DND-41 (cell line): ENCODE data around the gene ABCB11.

ENCODE experiments used
- ATAC-seq: fragments of 200-7000 bp; cut with Tn5 transposase; 3 replicates; pipeline ENCODE4 v1.9.1; 2021; ENCODE audit warnings: low read depth; ENCODE audit not compliant: insufficient read depth
- DNase-seq: peaks from one replicate; pipeline ENCODE4 v3.0.0-alpha.2; 2020
- H2AFZ ChIP-seq: 2 replicates; pipeline ENCODE4 v1.6.0; 2012; ENCODE audit warnings: low read depth, low read length
- H3K27ac ChIP-seq: 2 replicates; pipeline ENCODE4 v1.5.1; 2012; ENCODE audit warnings: low read length, inconsistent platforms
- H3K27me3 ChIP-seq: fragments of 200-600 bp; sonication (generic); 2 replicates; pipeline ENCODE4 v1.6.0; 2012; ENCODE audit warnings: low read length, mild to moderate bottlenecking, inconsistent platforms; ENCODE audit not compliant: insufficient read depth, poor library complexity
- H3K36me3 ChIP-seq: 2 replicates; pipeline ENCODE4 v1.5.1; 2012; ENCODE audit warnings: low read length, inconsistent platforms; ENCODE audit not compliant: insufficient read depth
- H3K4me1 ChIP-seq: 2 replicates; pipeline ENCODE4 v1.5.1; 2012; ENCODE audit warnings: mild to moderate bottlenecking, low read length; ENCODE audit not compliant: insufficient read depth
- H3K4me2 ChIP-seq: 2 replicates; pipeline ENCODE4 v1.6.0; 2012; ENCODE audit warnings: mild to moderate bottlenecking, moderate library complexity, low read length, inconsistent platforms; ENCODE audit not compliant: insufficient read depth
- H3K4me3 ChIP-seq, 2 experiments: fragments of 200-600 bp in 1 of 2; shearing (Covaris generic) in 1 of 2; 2 replicates each; pipeline ENCODE4 v1.5.1; 2012 to 2016; ENCODE audit warnings: inconsistent platforms in 2 of 2, low read length in 2 of 2, mild to moderate bottlenecking in 2 of 2, low read depth in 1 of 2, moderate library complexity in 1 of 2
- H3K79me2 ChIP-seq: 2 replicates; pipeline ENCODE4 v1.6.0; 2012; ENCODE audit warnings: low read length, inconsistent platforms; ENCODE audit not compliant: insufficient read depth
- H3K9ac ChIP-seq: 2 replicates; pipeline ENCODE4 v1.6.0; 2012; ENCODE audit warnings: low read depth, mild to moderate bottlenecking, inconsistent platforms, low read length, moderate library complexity
- H3K9me3 ChIP-seq: 2 replicates; pipeline ENCODE4 v1.5.1; 2012; ENCODE audit warnings: low read length, moderate library complexity, mild to moderate bottlenecking, inconsistent platforms; ENCODE audit not compliant: insufficient read depth, severe bottlenecking
- H4K20me1 ChIP-seq: 2 replicates; pipeline ENCODE4 v1.6.0; 2012; ENCODE audit warnings: low read length; ENCODE audit not compliant: insufficient read depth
- EZH2 ChIP-seq: IDR thresholded peaks from 3 replicates; pipeline ENCODE4 v1.6.1; 2012; ENCODE audit warnings: borderline replicate concordance, low read depth, mild to moderate bottlenecking, moderate library complexity, low read length, inconsistent platforms; ENCODE audit not compliant: severe bottlenecking
- TF ChIP-seq, protein P1 (sequence below): IDR thresholded peaks from 2 replicates; pipeline ENCODE4 v1.5.1; 2012; ENCODE audit warnings: borderline replicate concordance, low read length, moderate library complexity, mild to moderate bottlenecking; ENCODE audit not compliant: poor library complexity, severe bottlenecking; ENCODE audit errors: extremely low read depth

The ABCB11 gene

DNA sequence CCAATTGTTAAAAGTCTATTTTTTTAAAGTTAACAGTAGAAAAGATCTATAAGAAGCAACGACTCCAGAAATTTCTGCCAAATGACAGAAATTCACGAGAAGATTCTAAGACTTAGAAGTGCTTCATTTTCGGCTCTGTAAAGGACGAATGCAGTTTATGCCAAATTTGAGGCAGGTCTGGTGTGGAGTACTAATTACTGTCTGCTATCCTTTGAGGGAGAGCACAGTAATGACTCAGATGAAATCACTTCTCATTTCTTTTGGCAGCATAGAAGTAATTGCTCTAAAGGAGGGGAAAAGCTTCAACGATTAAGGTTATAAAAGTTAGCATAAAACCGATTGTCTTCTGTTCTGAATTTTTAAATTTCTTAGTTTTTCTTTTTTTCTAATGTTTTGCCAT lies 118.7 kb downstream of the ABCB11 start:
- Histone ChIP-seq H3K4me1 (no peaks in the 10 kb centered on the region), H3K79me2 (no peaks in the 10 kb centered on the region), H3K4me2 (no peak overlapping the region), H3K9ac (no peak overlapping the region), H3K4me3 (no peak overlapping the region), H3K27ac (no peak overlapping the region), H4K20me1 (no peaks in the 10 kb centered on the region), H3K9me3 (no peaks in the 10 kb centered on the region), H3K27me3 (no peaks in the 10 kb centered on the region), H2AFZ (no peak overlapping the region), H3K36me3 (no peaks in the 10 kb centered on the region)
- no peak for ATAC-seq
- no peak for DNase-seq
- TF ChIP-seq, protein P1, sequence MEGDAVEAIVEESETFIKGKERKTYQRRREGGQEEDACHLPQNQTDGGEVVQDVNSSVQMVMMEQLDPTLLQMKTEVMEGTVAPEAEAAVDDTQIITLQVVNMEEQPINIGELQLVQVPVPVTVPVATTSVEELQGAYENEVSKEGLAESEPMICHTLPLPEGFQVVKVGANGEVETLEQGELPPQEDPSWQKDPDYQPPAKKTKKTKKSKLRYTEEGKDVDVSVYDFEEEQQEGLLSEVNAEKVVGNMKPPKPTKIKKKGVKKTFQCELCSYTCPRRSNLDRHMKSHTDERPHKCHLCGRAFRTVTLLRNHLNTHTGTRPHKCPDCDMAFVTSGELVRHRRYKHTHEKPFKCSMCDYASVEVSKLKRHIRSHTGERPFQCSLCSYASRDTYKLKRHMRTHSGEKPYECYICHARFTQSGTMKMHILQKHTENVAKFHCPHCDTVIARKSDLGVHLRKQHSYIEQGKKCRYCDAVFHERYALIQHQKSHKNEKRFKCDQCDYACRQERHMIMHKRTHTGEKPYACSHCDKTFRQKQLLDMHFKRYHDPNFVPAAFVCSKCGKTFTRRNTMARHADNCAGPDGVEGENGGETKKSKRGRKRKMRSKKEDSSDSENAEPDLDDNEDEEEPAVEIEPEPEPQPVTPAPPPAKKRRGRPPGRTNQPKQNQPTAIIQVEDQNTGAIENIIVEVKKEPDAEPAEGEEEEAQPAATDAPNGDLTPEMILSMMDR: no peak
- no peak for TF ChIP-seq EZH2

- no peak for DNase-seq
- no peaks in the 10 kb centered on the region for H3K4me1 ChIP-seq
These were observed 120.8 kb downstream of the ABCB11 start for GRCh38 chr2:168910330-168910729.

DNA sequence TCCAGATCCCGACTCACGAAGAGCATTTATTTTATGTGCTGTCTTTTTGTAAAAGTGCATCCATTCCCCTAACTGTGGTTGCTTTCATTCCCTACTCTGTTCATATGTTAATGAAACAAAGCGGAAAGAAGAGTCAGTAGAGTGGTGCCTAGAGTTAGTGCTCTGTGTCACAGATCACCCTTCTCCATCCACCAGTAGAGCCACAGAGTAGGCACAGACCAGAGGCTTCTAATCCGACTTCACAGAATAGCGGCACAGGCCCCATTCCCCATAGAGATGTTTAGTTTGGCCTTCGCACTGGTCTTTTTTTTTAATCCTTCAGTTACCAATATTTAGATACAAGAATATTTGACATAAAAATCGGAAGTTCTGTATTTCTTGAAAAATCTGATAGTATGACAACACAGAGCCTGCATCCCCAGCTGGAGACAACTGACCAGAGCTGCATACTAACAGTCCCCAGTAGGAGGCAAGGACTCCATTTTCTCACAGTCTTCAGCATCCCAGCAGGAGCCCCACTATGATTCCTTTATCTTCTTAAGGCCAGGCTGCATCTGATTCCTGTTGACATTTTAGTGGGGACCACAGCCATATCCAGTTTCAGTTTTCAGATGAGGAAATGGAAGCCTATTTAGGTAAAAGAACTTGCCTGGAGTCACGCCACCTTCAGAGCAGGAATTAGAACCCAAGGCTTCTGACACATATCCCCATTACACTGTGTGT lies 123.0 kb downstream of the ABCB11 start:
- H3K27ac ChIP-seq: no peak overlapping the region
- H3K9ac ChIP-seq: no peak overlapping the region
- H3K9me3 ChIP-seq: no peaks in the 10 kb centered on the region
- ATAC-seq (no peak), DNase-seq (no peak)
- no peaks in the 10 kb centered on the region for H3K4me1 ChIP-seq
- no peak overlapping the region for H2AFZ ChIP-seq
- TF ChIP-seq, protein P1: no peak
- TF ChIP-seq EZH2: no peak
- peaks cover 3% of the 10 kb centered on the region for H3K27me3 ChIP-seq
- no peak overlapping the region for H3K4me3 ChIP-seq
- no peak overlapping the region for H3K4me2 ChIP-seq
- no peaks in the 10 kb centered on the region for H3K79me2 ChIP-seq
- H3K36me3 ChIP-seq: no peaks in the 10 kb centered on the region
- no peaks in the 10 kb centered on the region for H4K20me1 ChIP-seq

More at GRCh38 chr2:168910330-168910729, 120.8 kb downstream of the ABCB11 start:
- no peak overlapping the region for H3K4me3 ChIP-seq
- H3K27me3 ChIP-seq: no peaks in the 10 kb centered on the region
- H3K9me3 ChIP-seq: no peaks in the 10 kb centered on the region
- H3K27ac ChIP-seq: no peak overlapping the region
- H3K9ac ChIP-seq: no peak overlapping the region
- TF ChIP-seq, protein P1: no peak
- no peak for TF ChIP-seq EZH2
- no peaks in the 10 kb centered on the region for H4K20me1 ChIP-seq
- no peaks in the 10 kb centered on the region for H3K36me3 ChIP-seq
- H3K79me2 ChIP-seq: no peaks in the 10 kb centered on the region
- H3K4me2 ChIP-seq: no peak overlapping the region
- no peak for ATAC-seq
- no peak overlapping the region for H2AFZ ChIP-seq

DNA sequence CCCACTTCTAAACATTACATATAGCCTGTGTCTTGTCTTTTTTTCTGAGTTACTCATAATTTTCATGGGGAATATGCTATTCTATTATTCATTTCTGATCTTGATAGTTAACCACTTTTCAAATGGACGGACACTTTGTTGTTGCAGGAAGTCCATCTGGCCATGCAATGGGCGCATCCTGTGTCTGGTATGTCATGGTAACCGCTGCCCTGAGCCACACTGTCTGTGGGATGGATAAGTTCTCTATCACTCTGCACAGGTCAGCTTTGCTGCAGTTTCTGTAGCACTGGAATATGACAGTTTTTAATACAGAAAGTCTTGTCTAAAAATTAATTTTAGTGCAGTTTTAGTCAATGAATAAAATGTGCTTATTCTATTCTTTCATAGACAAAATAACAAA lies 126.8 kb downstream of the ABCB11 start:
- Histone ChIP-seq H3K36me3 (no peaks in the 10 kb centered on the region), H4K20me1 (no peaks in the 10 kb centered on the region), H2AFZ (no peak overlapping the region), H3K27ac (no peak overlapping the region), H3K4me3 (no peak overlapping the region), H3K27me3 (peaks cover 3% of the 10 kb centered on the region), H3K9ac (no peak overlapping the region), H3K4me2 (no peak overlapping the region), H3K9me3 (no peaks in the 10 kb centered on the region), H3K79me2 (no peaks in the 10 kb centered on the region), H3K4me1 (no peaks in the 10 kb centered on the region)
- TF ChIP-seq, protein P1: no peak
- no peak for TF ChIP-seq EZH2
- no peak for ATAC-seq
- DNase-seq: no peak
